T follicular helper cell (primary cell): ENCODE results near the gene KCNQ4.

Source experiments
- DNase-seq: peaks from one replicate; pipeline ENCODE4 v3.0.0-alpha.2; 2020; ENCODE audit warnings: low read depth

Gene KCNQ4

DNA sequence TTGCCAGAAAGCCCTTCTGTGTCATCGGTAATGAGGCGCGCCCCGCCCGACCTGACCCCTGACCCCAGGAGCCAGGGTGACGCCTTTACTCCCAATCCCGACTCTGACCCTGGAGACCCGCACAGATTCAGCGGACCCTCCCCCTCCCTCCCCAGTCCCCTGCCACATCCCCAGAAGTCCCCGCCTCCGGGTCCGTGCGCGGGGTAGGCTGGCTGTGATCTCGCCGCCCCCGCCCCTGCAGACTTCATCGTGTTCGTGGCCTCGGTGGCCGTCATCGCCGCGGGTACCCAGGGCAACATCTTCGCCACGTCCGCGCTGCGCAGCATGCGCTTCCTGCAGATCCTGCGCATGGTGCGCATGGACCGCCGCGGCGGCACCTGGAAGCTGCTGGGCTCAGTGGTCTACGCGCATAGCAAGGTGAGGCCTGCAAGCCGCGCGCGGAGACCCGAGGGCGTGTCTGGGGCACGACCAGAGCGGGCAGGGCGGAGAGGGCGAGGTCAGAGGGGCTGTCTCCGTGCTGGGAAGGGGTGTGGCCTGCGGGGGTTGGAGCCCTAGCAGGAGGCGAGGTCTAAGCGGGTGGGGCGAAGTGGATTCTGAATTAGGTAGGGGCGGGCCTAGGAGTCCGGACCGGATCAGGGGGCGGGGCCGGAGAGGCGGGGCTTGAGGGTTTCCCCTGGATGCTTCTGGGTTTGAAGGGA, 34.8 kb downstream of the KCNQ4 start:
- peak; percentile 84 for DNase-seq

DNA sequence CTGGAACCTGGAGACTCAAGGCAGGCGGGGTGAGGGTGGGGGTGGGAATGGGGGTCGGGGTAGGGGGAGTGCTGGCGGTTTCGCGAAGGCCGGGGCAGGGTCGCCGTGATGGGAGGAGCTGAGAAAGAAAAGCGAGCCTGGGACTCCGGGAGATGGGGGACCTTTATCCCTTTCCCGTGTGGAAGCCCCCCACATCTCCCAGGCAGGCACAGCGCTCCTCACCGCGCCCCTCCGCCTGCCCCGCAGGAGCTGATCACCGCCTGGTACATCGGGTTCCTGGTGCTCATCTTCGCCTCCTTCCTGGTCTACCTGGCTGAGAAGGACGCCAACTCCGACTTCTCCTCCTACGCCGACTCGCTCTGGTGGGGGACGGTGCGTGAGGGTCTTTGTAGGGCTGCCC, 35.5 kb downstream of the KCNQ4 start:
- DNase-seq: no peak

DNA sequence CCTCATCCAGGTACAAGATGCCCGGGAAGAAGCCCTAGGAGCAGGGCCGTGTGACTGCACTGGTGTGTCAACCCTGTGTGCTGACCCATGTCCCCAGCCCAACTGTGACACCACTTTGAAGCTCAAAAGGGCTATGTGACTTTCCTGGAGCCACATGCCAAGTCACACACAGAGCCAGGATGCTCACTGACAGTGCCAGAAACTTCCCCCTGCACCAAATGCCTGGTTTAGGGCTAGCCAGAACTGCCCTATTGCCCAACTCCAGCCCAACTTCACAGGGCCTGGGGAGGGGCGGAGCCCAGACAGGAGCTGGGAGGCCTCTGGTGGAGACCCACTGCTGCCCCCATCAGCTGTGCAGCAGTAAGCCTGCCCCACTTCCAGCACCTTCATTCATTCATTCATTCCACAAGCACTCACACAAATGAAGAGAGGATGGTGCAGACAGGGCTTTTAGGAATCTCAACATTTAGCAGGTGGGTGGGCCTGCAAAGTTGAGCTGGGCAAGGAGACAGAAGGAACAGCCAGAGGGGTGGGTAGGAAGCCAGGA, 36.7 kb downstream of the KCNQ4 start:
- DNase-seq: no peak

DNA sequence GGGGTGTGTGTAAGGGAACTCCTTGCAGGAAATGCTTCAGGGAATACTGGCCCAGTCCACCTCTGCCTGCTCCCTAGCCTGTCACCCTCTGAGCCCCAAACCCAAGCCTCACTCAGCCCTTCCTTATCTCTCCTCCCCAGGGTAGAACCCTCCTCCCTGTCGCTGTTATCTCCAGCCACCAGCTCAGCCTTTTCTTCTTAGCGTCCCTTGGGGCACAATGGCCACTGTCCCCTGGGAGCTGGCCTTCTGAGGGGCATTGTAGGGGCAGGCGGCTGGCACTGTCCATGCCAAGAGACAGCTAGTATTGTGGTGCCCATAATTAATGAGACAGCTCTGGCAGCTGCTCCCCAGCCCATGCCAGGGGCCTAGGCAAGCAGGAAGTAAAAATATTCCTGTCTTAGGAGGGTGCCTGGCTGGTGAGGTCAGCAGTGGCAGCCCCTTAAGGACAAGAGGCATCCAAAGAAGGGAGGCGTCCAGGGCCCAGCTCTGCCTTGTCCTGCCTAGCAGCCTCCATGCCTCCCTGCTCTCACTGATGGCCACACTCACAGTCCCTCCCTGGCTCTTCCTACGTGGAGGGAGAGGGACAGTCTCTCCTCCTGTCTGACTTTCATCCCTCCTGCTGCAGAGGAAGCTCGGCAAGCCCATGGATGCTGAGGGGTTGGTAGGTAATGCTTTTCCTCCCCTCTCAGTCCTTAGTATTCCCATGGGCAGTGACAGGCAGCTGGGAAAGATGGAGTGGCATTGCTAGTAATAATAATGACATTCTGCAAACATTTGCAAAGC, 37.5 kb downstream of the KCNQ4 start:
- DNase-seq: no peak

DNA sequence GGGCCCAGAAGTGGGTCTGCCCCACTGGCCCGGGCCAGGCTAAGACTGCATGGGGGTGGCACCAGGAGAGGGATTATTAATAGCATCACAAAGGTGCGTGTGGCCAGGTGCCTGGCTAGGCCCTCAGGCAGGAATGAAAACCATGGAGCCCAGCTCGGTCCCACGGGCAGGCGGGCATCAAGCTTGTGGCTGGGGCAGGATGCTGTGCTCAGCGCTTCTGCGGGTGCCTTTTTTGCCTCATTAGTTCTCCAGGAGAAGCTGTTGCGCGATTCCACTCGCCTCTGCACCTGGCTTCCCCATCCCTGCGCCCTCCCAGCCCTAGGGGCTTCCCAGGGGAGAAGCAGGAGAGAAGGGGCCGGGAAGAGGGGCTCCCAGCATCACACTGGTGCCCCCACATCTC, 39.3 kb downstream of the KCNQ4 start:
- DNase-seq: no peak

DNA sequence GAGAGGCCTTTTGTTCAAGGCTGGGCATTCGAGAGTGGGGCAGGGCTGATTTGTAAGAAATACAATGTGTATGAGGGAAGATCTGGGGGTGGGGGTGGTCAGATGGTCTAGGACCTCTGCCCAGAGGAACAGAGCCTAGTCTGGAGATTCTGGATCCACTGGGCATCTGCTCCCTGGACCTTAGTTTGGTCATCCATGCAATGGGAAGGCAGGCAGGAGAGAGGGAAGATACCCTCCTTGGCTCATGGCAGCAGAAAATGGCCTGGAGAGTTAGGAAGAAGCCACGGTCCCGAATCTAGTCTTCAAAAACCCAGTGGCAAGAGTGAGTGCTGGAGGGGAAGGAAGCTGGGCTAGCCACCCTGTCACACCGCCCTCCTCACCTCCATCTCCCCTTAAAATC, 39.8 kb downstream of the KCNQ4 start:
- DNase-seq: no peak

DNA sequence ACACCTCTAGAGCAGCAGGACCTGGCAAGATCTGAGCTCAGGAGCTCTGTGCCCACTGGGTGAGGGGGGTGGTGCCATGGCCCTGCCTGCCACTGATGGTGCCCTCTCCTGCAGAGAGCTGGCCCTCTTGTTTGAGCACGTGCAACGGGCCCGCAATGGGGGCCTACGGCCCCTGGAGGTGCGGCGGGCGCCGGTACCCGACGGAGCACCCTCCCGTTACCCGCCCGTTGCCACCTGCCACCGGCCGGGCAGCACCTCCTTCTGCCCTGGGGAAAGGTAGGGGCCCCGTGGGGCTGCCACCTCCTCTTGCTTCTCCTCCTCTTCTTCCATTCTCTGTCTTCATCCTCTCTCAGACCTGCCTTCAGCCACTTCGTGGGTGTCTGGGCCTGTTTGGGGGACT, 40.4 kb downstream of the KCNQ4 start:
- DNase-seq: no peak

DNA sequence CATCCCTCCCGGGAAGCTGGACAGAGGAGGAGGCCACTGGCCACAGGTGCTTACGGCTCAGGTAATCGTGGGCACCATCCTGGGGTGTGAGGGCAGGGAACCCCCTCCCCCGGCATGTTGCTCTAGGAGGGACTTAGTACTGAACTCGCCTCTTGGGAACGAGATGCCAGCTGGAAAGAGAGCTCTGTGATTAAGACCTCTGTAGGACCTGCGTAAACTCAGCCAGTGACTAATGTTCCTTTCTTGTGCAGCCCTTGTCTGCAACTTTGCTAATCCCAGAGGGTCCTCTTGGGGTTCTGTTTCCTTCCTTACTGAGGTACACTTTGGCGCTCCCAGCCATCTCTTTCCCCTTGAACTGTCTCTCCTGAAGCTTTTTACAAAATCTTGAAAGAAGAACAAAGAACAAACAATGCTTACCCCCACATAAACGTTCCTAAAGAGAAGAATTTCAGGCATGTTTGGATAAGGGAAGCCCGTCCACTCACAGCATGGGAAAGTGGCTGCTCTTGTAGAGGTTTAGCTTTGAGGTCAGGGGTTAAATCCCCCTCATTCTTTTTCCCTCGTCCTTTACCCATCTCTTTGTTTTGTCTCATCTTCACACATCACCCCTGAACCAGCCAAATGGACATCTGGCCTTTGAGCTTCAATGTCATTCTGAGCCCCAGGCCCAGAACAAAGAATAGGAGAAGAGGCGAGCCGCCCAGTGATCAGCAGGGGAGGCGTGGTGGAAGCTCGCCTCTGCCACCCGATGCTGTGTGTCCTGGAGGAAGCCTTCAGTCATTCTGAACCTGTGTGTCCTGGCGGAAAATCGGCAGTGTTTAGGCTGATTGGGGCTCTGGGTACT, 41.2 kb downstream of the KCNQ4 start:
- no peak for DNase-seq

DNA sequence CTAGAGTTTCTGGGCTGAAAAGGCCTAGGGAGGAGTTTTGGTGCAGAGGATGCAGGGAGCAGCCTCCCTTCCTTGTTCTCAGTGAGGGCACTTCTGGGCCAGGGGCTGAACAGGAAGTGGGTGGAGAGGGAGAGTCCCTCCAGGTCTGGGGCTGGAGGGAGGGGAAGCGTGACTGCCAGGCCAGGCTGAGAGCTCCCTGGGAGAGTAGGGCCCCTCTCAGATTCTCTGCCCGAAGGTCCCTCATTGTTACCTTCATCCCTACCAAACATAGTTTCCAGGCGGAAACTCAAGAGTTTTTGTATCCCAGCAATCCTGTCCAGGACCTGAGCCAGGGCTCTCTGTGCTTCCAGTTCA, 41.8 kb downstream of the KCNQ4 start:
- no peak for DNase-seq

DNA sequence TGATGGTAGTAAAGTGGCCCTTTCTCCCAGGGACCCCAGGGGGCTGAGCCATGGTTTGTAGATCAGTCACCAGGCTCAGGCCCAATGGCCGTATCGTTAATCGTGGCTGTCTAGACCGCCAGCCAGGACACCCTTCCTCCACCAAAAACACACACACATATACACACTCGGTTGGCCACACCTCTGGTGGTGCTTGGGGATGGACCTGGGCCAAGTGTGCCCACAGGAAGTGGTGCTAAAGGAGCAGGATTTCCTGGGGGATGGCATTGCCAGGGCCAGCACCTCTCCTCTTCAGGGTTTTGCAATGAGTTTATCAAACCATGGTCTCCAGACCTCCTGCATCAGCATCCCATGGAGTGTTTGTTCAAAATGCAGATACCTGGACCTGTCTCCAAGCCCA, 42.4 kb downstream of the KCNQ4 start:
- DNase-seq: no peak

DNA sequence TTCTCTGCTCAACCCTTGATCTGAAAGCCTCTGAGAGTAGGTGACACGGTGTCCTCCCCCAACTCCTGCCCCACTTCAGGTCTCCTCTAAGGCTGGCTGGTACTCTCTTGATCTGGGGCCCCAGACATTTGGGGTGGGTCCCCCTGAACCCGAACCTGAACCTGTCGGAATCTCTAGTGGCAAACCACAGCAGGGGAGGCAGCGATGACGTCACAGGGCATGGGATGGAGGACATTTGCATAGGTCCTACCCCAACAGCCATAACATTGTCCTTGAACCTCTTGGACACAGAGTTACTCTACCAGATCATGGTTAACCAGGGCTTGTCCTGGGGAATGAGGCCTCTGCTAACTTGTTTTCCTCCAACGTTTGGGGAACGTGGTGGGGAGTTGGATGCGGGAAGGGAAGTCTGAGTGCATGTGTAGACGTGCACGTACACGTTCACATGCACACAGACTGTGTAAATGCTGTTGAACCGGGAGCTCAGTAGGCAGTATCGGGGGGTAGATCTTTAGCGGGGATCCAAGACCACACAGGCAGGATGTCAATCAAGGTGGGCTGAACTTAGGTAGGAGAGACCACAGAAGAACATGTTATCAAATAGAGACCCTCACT, 46.2 kb downstream of the KCNQ4 start:
- no peak for DNase-seq

DNA sequence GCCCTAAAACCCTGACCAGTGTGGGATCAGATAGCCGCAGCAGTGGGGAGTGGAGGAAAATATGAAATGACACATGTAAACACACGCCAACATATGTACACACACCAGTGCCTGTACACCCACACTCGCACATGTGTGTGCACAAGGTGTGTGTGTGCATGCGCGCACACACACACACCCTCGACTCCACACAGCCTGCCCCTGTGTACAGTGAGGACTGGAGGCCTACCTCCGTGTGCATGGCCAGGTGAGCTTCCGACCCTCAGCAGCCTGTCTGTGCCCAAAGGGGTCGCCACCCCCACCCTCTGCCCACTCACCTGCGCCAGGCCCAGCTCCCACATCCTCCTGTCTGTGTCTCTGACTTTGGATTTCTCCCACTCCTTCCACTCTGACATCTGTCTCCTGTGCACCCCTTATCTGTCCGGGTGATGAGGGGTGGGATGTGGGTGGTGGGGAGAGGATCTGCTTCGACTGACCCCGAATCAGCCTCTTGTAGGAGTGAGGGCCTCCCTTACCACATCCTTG, 46.9 kb downstream of the KCNQ4 start:
- DNase-seq: no peak

DNA sequence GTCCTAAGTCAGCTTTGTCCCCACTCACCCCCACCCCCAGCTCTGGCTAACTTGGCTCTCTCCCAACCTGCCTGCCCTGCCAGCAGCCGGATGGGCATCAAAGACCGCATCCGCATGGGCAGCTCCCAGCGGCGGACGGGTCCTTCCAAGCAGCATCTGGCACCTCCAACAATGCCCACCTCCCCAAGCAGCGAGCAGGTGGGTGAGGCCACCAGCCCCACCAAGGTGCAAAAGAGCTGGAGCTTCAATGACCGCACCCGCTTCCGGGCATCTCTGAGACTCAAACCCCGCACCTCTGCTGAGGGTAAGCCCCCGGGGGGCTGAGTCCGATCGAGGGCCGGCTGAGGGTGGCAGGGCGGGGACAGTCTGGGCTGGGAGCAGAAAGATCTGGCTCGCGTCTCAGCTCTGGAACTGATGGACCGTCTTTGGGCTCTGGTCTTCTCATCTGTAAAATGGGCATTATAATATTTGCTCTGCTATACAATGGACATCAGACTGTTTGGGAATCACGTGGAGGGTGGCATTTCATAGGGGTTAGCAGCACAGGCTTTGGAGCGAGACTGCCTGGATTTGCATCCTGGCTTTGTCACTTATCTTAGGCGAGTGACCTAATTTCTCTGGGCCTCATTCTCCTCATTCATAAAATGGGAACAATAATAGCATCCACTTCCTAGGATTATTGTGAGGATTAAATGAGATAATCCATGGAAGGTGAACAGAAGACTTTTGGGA, 47.6 kb downstream of the KCNQ4 start:
- DNase-seq: no peak

DNA sequence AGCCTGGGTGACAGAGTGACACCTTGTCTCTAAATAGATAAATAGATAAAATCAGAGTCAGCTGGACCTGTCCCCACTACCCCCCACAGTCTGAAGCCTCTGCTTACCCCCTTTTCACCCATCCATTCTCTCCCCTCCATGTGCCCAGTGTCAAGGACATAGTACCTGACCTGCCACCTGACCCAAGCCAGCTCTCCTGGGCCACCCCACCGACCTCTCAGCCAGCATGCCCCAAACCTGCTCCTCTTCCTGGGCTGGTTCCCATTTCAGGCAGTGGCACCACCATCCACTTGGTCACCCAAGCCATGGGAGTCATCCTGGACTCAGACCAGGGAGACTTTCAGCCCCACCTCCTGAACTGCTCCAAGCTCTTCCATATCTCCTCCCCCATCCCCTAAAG, 50.4 kb downstream of the KCNQ4 start:
- no peak for DNase-seq

DNA sequence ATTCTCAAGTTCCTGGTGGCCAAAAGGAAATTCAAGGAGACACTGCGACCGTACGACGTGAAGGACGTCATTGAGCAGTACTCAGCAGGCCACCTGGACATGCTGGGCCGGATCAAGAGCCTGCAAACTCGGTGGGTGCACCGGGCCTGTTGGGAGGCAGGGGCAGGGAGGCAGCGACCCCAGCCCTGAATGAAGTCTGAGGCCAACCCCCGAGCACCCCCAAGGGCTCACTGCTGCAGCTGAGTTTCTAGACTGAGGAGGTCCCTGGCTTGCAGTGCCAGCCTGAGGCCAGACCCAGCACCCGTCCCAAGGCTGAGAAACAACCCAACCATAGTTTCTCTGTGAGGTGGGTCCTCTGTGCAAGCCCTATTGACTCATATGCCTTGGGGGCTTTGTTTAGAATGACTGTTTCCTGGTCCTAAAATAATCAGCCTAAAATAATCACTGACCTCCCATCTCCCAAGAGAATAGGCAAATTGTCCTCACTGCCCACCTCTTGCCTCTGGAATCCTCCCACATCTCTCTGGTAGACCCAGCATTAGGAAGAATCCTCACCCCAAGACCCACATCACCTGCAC, 51.5 kb downstream of the KCNQ4 start:
- no peak for DNase-seq

DNA sequence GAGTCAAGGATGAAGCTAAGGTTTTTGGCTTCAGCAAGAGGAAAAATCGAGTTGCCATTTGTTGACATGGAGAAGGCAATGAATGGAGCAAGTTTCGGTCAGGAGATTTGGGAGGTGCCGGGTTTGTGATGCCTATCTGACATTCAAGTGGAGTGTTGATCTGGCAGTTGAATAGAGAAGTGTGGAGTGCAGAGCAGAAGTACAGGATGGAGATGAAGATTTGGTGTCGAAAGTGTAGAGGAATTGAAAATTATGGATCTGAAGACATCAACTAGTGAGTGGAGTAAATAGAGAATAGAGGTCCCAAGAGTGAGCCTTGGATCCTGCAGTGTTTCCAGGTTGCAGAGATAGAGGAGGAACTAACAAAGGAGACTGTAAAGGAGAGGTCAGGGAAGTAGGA, 52.7 kb downstream of the KCNQ4 start:
- no peak for DNase-seq

DNA sequence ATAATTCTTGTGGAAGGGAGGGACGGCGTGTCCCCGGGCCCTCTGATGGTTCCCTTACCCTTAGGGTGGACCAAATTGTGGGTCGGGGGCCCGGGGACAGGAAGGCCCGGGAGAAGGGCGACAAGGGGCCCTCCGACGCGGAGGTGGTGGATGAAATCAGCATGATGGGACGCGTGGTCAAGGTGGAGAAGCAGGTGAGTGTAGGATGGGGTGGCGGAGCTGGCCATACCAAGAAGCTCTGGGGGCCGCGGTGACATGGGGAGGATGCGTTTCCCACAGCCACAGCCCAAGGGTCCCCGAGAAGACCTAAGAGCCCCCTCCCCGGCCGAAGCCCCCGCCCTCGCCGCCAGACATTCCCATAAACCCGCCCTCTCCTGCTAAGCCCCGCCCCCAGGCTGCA, 54.0 kb downstream of the KCNQ4 start:
- DNase-seq: no peak

DNA sequence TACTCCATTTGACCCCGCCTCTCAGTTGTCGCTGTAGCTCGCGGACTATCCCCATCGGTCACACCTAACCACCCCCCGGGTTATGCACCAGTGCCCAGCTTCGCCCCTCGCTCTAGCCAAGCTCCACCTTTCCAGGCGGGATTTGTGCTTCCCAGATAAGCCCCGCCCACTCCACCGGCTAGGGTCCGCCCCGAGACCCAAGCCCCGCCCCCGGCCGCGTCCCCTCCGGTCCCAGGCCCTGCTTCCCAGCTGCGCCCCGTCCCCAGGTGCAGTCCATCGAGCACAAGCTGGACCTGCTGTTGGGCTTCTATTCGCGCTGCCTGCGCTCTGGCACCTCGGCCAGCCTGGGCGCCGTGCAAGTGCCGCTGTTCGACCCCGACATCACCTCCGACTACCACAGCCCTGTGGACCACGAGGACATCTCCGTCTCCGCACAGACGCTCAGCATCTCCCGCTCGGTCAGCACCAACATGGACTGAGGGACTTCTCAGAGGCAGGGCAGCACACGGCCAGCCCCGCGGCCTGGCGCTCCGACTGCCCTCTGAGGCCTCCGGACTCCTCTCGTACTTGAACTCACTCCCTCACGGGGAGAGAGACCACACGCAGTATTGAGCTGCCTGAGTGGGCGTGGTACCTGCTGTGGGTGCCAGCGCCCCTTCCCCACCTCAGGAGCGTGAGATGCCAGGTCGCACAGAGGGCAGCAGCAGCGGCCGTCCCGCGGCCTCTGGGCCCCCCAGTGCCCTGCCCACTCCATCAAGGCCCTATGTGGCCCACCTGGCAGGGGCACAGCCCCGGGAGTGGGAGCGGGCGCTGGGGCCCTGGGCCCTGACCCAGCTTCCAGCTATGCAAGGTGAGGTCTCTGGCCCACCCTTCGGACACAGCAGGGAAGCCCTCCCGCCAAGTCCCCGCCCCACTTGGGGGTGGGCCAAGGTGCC, 54.7 kb downstream of the KCNQ4 start:
- DNase-seq: no peak
